NCI-H446 treated with DMSO at 0.1 percent for 48 hours (cell line): ENCODE measurements around the gene NCAM2.

Experiments used
- DNase-seq: peaks from one replicate; lab custom pipeline; 2025; lab: John Stamatoyannopoulos, UW

The NCAM2 gene

DNA sequence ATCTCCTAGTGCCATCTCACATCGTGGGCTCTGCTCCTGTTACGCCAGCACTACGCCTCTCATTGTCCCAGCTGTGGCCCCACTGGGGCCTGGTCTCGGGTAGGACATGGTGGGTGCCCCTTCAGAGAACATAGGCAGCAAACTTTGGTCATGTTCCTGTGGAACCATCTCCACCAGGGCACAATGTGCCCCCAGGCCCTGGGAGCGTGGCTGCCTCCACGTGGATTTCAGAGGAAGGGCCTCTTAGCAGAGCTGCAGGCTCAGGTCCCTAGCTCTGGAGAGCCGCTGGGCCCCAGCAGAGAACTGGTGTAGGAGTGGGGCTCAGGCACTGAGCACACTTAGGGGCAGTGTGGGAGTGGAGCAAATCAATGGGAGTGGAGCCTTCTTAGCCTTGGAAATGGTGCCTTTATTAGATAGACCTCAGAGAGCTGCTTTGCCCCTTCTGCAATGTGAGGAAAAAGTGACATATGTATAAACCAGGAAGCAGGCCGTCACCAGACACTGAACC, 460.0 kb downstream of the NCAM2 start:
- DNase-seq, result no peak

DNA sequence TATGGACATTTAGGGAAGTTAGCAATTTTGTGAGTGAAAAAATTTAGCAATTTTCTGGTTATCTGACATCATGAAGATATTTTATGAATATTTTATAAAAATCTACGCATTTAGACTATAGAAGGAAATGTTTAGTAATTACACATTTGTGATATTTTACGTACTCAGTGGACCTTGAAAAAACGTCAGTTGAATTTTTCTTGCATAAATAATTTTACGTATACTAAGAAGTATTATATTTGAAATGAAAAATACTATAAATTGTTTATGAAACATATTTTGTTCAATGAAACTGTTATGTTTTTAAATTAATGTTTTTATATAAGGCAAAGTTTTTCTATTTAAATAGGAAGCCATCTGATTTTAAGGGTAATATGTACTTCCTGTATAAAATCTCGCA, 462.8 kb downstream of the NCAM2 start:
- DNase-seq, result no peak

DNA sequence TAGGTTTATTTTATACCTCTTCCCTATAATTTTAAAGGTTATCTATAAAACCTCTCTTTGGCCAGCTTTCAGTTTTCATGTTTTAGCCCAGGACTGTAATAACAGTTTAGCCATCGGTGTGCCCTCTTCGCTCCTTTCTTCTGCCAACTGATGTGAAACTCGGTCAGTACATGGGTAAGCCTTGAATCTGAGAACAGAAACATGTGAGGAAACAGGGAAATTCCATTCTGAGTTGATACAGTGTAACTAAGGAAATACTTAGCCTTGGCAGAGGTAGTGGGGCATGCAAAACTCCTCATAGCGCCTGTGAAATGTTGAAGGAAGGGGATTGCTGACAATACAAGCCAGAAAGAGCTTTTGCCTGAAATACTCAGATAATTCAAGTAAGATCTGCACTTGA, 465.2 kb downstream of the NCAM2 start:
- no peak for DNase-seq

DNA sequence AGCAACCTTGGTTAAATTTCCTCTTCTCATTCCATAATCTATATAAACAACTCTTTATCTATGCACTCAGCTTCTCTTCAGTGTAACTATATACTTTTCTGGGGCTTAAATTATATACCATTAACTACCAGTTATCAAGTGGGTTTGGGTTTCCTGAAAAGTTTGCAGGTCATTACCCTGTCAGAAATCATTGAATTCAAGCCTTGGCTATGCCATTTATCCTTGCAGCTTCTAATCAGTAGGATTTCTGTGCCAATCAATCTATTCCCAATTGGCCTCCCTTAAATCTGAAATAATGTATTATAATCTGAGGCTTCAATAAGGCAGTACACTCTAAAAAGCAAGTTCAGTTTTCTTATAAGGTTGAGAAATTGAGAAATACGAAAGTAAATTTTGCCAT, 466.5 kb downstream of the NCAM2 start:
- DNase-seq, result no peak

DNA sequence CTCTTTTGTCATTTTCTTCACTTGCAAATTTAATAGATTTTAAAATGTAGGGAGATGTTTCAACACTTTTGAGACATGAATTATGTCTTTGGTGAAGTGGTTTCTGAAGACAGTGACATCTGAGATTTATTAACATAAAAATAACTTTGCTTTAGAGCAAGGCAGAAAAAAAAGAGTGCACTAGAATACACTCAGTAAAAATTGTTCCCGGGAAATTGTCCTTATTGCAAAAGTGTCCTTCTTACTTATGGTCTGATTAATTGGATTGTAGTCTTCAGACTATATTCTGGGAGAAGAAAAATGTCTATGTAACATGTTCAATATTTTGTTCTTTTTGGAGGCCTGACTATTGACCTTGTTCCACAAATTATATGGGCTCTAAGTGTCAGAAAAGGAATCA, 468.5 kb downstream of the NCAM2 start:
- DNase-seq, result no peak

DNA sequence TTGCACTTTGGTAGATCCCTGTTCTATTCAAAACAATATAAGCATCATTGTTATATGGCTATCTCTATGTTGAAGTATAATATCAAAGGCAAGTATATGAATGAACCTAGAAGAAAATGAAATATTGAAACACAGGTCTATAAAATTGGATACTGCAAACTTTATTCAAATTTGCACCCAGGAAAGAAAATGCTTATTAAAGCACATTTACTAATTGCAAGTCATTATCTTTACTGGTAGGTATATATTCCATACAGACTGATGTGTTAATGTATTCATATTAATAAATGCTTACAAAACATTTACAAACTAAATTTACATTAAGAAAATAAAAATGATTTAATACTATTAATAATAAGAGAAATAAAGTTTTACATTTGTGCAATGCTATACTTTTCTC, 469.8 kb downstream of the NCAM2 start:
- no peak for DNase-seq

DNA sequence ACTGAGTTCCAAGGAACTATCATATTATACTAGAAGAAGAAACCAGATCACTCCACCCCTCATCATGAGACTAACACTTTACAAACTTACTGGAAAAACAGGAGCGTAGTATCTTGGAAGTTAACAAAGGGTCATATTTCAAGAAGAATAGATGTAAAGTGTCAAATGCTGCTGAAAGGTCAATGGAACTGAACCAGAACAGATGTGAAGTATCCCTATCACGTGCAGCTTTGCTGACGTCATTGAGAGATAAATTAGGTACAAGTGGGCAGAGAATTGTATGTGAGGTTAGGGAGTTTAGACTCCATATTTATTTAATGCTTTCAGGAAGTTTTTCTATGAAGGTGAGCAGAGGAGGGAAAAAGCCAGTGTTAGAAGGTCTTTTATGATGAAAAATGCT, 483.0 kb downstream of the NCAM2 start:
- no peak for DNase-seq

DNA sequence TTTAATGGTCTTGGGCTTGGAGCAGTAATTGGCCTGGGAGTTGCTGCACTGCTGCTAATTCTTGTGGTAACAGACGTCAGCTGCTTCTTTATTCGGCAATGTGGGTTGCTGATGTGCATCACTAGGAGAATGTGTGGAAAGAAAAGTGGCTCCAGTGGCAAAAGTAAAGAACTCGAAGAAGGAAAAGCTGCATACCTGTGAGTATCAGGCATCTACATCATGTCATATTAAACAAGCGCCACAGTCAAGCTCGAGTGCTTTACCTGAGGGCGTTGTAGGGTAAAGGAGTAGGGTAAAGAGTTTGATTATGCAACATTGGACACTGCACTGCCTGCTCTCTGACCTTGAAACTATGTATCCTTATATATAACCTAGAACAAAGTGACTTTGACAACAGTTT, 510.6 kb downstream of the NCAM2 start:
- no peak for DNase-seq

DNA sequence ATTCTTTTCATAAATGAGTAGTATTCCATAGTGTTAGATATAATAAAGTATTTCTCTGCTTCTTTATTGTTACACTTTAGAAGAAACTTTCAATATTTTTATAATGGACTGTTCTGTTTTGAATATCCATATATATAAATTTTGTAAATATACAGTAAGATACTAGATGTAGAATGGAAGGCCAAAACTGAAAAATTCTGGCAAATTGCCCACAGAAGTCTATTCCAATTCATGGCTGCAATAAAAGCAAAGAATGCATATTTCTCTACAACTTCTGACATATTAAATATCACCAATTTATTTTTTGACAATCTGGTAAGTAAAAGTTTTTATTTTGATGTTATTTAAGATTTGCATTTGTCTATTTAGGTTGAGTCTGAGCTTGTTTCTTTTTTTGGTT, 532.5 kb downstream of the NCAM2 start:
- peak; percentile 13 for DNase-seq

DNA sequence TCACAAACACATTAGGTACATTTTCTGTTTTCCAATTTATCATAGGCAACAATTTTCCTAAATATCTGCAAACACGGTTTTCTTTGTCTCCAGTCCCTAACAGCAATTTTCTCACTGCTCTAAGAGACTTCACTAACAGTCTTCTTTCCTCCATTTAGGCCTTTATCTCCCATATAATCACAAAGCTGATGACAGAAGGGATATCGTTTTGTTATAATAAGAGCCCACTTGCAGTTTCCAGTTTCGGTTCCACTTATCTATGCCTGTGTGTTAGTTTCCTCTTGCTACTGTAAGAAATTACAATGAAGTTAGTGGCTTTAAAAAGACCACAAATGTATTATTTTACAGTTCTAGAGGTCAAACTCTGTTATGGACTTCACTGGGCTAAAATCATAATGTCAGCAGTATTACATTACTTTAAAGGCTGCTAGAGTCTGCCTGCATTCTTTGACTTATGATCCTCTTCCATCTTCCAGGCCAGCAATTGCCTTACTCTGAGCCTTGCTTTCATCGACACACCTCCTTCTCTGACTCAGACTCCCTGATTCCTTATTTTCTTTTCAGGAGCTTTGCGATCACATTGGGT, 549.3 kb downstream of the NCAM2 start:
- DNase-seq, result no peak

DNA sequence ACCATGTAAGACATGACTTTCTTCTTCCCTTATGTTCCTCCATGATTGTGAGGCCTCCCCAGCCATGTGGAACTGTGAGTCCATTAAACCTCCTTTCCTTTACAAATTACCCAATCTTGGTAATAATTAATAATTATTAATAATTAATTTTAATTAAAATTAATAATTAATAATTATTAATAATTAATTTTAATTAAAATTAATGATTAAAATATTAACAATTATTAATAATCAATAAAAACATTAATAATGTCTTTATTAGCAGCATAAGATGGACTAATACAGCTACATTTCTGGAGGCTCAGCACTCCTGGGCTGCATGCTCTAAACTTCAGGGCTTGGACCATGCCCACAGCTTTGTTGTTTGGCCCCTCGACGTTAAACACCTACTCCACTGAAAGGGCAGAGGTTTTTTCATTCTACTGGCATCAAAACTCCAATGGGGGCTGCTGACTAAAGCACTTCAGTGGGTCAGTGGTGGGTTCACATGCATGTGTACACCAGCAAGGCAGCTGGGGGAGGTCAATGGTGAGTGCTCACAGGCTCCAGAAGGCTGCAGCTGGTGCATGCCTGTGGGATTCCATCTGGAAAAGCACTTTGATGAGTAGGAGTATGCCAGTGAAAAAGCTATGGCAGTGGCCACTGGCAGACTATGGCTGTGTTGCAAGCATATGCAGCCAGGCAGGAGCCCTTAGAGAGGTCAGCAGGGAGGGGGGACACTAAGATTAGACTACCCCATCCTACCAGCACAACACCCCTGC, 561.3 kb downstream of the NCAM2 start:
- no peak for DNase-seq
